Endothelial cell of umbilical vein (primary cell): Measurements from ENCODE around the gene PKP3. TPM values are rescaled to one million over a fixed set of nuclear protein-coding genes. Genes with fewer than 3 reads are reported as not detected.

ENCODE experiments used
- BruUV-seq: library from RNA; stranded (reverse); fragments of 400-500 nt; replicated peaks from 2 replicates; lab custom pipeline; 2021; lab: Mats Ljungman, UMichigan
- CTCF ChIA-PET: fragments of 300-600, 350-600 bp; sonication (Branson Sonifier 250); formaldehyde crosslinking; loops from one replicate; lab custom pipeline; 2021; ENCODE audit warnings: antibody characterized with exemption, inconsistent platforms; lab: Charles Lee
- POLR2A ChIA-PET: fragments of 300-600, 350-600 bp; sonication (Branson Sonifier 250); formaldehyde crosslinking; loops from one replicate; lab custom pipeline; 2021; ENCODE audit warnings: antibody characterized with exemption, inconsistent platforms; lab: Charles Lee
- DNase-seq: peaks from one replicate; pipeline ENCODE4 v3.0.0-alpha.2; 2011; ENCODE audit warnings: low read depth, low spot score
- FAIRE-seq: peaks from 2 replicates; lab custom pipeline; 2011; peaks lifted over from hg19 to GRCh38; lab: Jason Lieb, UNC
- H2AFZ ChIP-seq: 2 replicates; pipeline ENCODE4 v1.6.0; 2012; ENCODE audit warnings: low read depth, low read length, control low read depth, inconsistent platforms
- H3K27ac ChIP-seq: 2 replicates; pipeline ENCODE4 v1.5.1; 2011; ENCODE audit warnings: low read depth, mild to moderate bottlenecking, control low read depth, low read length, moderate library complexity; ENCODE audit not compliant: insufficient read depth
- H3K27me3 ChIP-seq, 2 experiments: 2 replicates each; pipeline versions ENCODE4 v1.6.0 to v1.6.1; 2011; ENCODE audit warnings: low read length in 2 of 2, mixed read lengths in 1 of 2; ENCODE audit not compliant: control insufficient read depth in 2 of 2, insufficient read depth in 2 of 2
- H3K36me3 ChIP-seq, 2 experiments: 2 replicates in 1 of 2; 3 replicates in 1 of 2; pipeline ENCODE4 v1.5.1; 2011; ENCODE audit warnings: low read length in 2 of 2, mild to moderate bottlenecking in 1 of 2, moderate library complexity in 1 of 2; ENCODE audit not compliant: control insufficient read depth in 2 of 2, insufficient read depth in 2 of 2; ENCODE audit errors: extremely low read depth in 1 of 2
- H3K4me1 ChIP-seq: 3 replicates; pipeline ENCODE4 v1.5.1; 2011; ENCODE audit warnings: mild to moderate bottlenecking, low read length; ENCODE audit not compliant: control insufficient read depth, insufficient read depth; ENCODE audit errors: extremely low read depth
- H3K4me2 ChIP-seq: 2 replicates; pipeline ENCODE4 v1.6.1; 2011; ENCODE audit warnings: low read length, control low read depth, mixed read lengths; ENCODE audit not compliant: insufficient read depth
- H3K4me3 ChIP-seq, 3 experiments: fragments of 200-600 bp in 1 of 3; sonication (generic), shearing (Covaris generic) in 1 of 3; replicated peaks in 1 of 3; 2 replicates each; pipeline ENCODE4 v1.5.1; 2011 to 2016; ENCODE audit warnings: control low read depth in 3 of 3, low read length in 3 of 3, mild to moderate bottlenecking in 2 of 3, inconsistent platforms in 1 of 3, low read depth in 1 of 3, moderate library complexity in 1 of 3; ENCODE audit not compliant: insufficient read depth in 1 of 3
- H3K79me2 ChIP-seq: 2 replicates; pipeline ENCODE4 v1.6.0; 2012; ENCODE audit warnings: low read length, inconsistent platforms; ENCODE audit not compliant: control insufficient read depth, insufficient read depth
- H3K9ac ChIP-seq: replicated peaks from 2 replicates; pipeline ENCODE3; 2011; ENCODE audit warnings: low read length, control low read depth; ENCODE audit not compliant: insufficient read depth; ENCODE audit errors: extremely low read depth
- H3K9me1 ChIP-seq: replicated peaks from 3 replicates; pipeline ENCODE4 v1.6.0; 2011; ENCODE audit warnings: mild to moderate bottlenecking, low read length; ENCODE audit not compliant: control insufficient read depth, insufficient read depth; ENCODE audit errors: extremely low read depth
- H3K9me3 ChIP-seq: replicated peaks from 2 replicates; pipeline ENCODE4 v1.5.1; 2012; ENCODE audit warnings: low read length, inconsistent platforms; ENCODE audit not compliant: control insufficient read depth, insufficient read depth
- H4K20me1 ChIP-seq: replicated peaks from 2 replicates; pipeline ENCODE3; 2011; ENCODE audit warnings: mild to moderate bottlenecking, low read length; ENCODE audit not compliant: control insufficient read depth, insufficient read depth; ENCODE audit errors: extremely low read depth
- EZH2 ChIP-seq: IDR thresholded peaks from 2 replicates; pipeline ENCODE4 v1.6.1; 2012; ENCODE audit warnings: borderline replicate concordance, low read depth, mild to moderate bottlenecking, moderate library complexity, low read length, inconsistent platforms; ENCODE audit not compliant: severe bottlenecking
- FOS ChIP-seq: IDR thresholded peaks from 2 replicates; pipeline ENCODE4 v1.6.1; 2011; ENCODE audit warnings: mild to moderate bottlenecking, low read length, moderate library complexity, borderline replicate concordance; ENCODE audit not compliant: insufficient read depth
- GATA2 ChIP-seq: IDR thresholded peaks from 2 replicates; pipeline ENCODE4 v1.7.0; 2011; ENCODE audit warnings: low read depth, mild to moderate bottlenecking, moderate library complexity, mixed read lengths, low read length; ENCODE audit not compliant: insufficient read length, insufficient read depth
- MAX ChIP-seq: IDR thresholded peaks from 2 replicates; pipeline ENCODE4 v1.6.1; 2011; ENCODE audit not compliant: insufficient read depth, insufficient read length
- MYC ChIP-seq: IDR thresholded peaks from one replicate; pipeline ENCODE4 v1.6.1; 2011; ENCODE audit warnings: mild to moderate bottlenecking, low read depth, low read length
- POLR2A ChIP-seq: IDR thresholded peaks from 2 replicates; pipeline ENCODE4 v1.6.1; 2012; ENCODE audit warnings: low read depth, mild to moderate bottlenecking, control low read depth, low read length
- POLR2AphosphoS5 ChIP-seq: IDR thresholded peaks from 2 replicates; pipeline ENCODE4 v1.6.1; 2012; ENCODE audit warnings: low read depth, mild to moderate bottlenecking, control low read depth, low read length, moderate library complexity; ENCODE audit not compliant: insufficient read depth
- dilution Hi-C: fragments of 300-500 bp; cut with MboI; formaldehyde crosslinking; loops from one replicate; pipeline ENCODE4 v1.15.0; 2019; ENCODE audit warnings: low sequenced_read_pairs; ENCODE audit not compliant: extremely low pct_ligation_motif_present
- intact Hi-C: fragments of 100-400 bp; cut with micrococcal nuclease; formaldehyde crosslinking; loops from one replicate; pipeline ENCODE4 v1.10.0; 2022
- polyA plus RNA-seq, 4 experiments: library from polyadenylated mRNA; depleted of rRNA in 3 of 4; stranded (reverse) in 3 of 4; unstranded in 1 of 4; fragments of >200 nt; gene quantifications; 2 replicates each; pipeline versions ENCODE4 v1.2.1 to v1.2.3, GENCODE V29; 2011 to 2012; ENCODE audit warnings: missing spikeins in 1 of 4
- total RNA-seq: library from RNA; stranded (reverse); gene quantifications from 2 replicates; pipeline ENCODE4 v1.2.3, GENCODE V29; 2021

Gene PKP3
- total and polyA plus RNA-seq, 2 donors (not counting 3 experiments of a cell fraction or from before 2014, with no cell fraction given), result 0.27 to 0.59 TPM

DNA sequence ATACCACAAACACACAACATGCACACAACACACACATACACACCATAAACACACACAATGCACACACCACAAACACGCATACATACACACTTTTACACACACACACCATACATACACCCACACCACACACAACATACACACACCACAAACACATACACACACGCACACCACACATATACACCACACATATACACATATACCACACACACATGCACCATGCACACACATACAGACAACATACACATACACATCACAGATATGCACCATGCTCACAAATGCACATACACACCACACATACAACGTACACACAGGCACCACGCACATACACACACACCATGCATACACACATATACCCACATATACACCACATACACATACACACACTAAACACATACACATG is 36.4 kb upstream of the PKP3 start:
- no peak overlapping the region for H2AFZ ChIP-seq
- H3K9ac ChIP-seq, result no peak overlapping the region
- DNase-seq (no peak), FAIRE-seq (no peak)
- H3K9me3 ChIP-seq, result no peaks in the 10 kb centered on the region
- CTCF ChIA-PET, result interaction anchor here (8.9 kb wide), 1 partner anchor 52 kb away, joined by 79 read pairs; the partner anchor contains the start of gene IFITM2
- TF ChIP-seq POLR2A (no peak), GATA2 (no peak), MYC (no peak), FOS (no peak), EZH2 (no peak), MAX (no peak), POLR2AphosphoS5 (no peak)
- no peak overlapping the region for H3K4me3 ChIP-seq
- no peaks in the 10 kb centered on the region for H3K27me3 ChIP-seq
- H3K79me2 ChIP-seq, result no peaks in the 10 kb centered on the region
- H4K20me1 ChIP-seq, result no peaks in the 10 kb centered on the region
- POLR2A ChIA-PET, result no interaction called here
- no peaks in the 10 kb centered on the region for H3K36me3 ChIP-seq
- H3K9me1 ChIP-seq, result no peaks in the 10 kb centered on the region
- dilution Hi-C loops, result no loop called here
- H3K27ac ChIP-seq, result no peak overlapping the region
- intact Hi-C loops, result loop anchor here (2.0 to 5.0 kb wide), 3 partner anchors 31 to 150 kb away; partner anchors contain the start of genes BET1L and RIC8A
- no peak overlapping the region for H3K4me2 ChIP-seq
- BruUV-seq, result no TSS peak
- H3K4me1 ChIP-seq, result peaks cover 8% of the 10 kb centered on the region
